ENCODE measurements around the gene GKN2.

DNA sequence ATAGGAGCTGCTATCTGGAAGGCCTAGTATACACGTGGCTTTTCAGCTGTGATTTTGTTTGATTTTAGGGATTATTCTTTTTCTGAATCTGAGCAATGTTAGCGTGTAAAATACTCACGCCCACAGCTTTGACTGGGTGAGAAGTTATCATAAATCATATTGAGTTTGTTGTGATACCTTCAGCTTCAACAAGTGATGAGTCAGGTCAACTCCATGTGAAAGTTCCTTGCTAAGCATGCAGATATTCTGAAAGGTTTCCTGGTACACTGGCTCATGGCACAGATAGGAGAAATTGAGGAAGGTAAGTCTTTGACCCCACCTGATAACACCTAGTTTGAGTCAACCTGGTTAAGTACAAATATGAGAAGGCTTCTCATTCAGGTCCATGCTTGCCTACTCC is 21.6 kb upstream of the GKN2 start, which contains the start of gene GKN1:
- TF ChIP-seq, protein P1, sequence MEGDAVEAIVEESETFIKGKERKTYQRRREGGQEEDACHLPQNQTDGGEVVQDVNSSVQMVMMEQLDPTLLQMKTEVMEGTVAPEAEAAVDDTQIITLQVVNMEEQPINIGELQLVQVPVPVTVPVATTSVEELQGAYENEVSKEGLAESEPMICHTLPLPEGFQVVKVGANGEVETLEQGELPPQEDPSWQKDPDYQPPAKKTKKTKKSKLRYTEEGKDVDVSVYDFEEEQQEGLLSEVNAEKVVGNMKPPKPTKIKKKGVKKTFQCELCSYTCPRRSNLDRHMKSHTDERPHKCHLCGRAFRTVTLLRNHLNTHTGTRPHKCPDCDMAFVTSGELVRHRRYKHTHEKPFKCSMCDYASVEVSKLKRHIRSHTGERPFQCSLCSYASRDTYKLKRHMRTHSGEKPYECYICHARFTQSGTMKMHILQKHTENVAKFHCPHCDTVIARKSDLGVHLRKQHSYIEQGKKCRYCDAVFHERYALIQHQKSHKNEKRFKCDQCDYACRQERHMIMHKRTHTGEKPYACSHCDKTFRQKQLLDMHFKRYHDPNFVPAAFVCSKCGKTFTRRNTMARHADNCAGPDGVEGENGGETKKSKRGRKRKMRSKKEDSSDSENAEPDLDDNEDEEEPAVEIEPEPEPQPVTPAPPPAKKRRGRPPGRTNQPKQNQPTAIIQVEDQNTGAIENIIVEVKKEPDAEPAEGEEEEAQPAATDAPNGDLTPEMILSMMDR (IDR thresholded peaks at IDR 0.05), result no peak
- no peak for TF ChIP-seq ZFX (IDR thresholded peaks at IDR 0.05; ENCODE audit: borderline replicate concordance)

Data from 22Rv1 (cell line).